GM21576 (cell line): Measurements from ENCODE around the gene TPRA1.
"Not testable (repeated sequence)": the region's sequence is repeated elsewhere in the genome, so short reads cannot be mapped to it uniquely, and the experiment has no call there.

ENCODE experiments used
- ATAC-seq: cut with Tn5 transposase; IDR thresholded peaks from one replicate; pipeline ENCODE4 v1.9.1; 2021; ENCODE audit warnings: mild to moderate bottlenecking, moderate library complexity; ENCODE audit not compliant: unreplicated experiment

The TPRA1 gene

DNA sequence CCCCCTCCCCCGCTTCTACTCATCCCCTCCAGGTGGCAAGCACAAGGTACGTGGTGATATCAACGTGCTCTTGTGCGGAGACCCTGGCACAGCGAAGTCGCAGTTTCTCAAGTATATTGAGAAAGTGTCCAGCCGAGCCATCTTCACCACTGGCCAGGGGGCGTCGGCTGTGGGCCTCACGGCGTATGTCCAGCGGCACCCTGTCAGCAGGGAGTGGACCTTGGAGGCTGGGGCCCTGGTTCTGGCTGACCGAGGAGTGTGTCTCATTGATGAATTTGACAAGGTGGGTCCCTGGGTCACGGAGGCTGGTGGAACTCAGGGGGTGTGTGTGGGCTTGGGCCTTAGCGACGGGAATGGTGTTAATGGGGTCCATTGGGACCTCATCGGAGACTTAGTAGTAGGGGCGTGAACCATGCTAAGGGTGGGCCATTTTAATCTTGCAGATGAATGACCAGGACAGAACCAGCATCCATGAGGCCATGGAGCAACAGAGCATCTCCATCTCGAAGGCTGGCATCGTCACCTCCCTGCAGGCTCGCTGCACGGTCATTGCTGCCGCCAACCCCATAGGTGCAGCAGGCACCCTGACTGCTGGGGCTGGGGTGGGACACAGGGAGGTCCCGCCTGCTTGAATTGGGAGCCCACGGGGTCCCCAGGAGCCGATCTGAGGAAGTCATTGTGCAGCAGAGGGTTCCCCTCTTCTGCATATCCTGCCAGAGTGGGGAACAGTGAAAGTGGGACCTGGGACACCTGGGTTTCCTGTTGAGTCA is 26.5 kb upstream of the TPRA1 start:
- no peak for ATAC-seq

GRCh38 chr3:127615631-127616305 is 25.2 kb upstream of the TPRA1 start:
- ATAC-seq = no peak

DNA sequence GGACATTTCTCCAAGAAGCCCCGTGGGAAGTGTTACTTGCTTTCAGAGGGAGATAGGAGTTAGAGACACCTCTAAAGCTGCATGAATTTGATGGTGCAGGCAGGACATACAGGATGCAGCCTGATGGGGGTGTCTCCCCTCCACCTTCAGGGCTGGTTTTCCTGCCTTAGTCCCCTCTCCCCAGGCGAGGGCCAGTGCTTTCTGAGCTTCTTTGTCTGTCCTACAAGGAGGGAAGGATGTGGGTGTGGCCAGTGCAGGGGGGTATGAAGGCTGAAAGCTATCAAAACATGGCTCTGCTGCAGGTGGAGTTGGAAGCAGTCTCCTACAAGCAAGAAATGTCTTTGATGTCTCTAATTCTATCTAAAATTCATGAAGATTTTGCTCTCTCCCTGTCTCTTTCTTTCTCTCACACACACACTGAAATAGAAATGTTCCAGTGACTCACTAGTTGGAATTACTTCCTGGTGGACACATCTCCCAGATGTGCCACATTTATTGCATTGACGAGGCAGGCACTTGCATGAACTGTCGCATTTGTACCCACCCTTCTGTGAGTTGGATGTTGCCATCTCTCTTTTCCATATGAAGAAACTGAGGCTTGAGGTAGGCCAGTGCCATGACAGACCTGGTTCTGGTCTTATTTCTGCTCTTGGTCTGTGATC is 24.5 kb upstream of the TPRA1 start:
- ATAC-seq = no peak

- ATAC-seq = no peak
Measured at GRCh38 chr3:127613406-127613805, 22.9 kb upstream of the TPRA1 start.

DNA sequence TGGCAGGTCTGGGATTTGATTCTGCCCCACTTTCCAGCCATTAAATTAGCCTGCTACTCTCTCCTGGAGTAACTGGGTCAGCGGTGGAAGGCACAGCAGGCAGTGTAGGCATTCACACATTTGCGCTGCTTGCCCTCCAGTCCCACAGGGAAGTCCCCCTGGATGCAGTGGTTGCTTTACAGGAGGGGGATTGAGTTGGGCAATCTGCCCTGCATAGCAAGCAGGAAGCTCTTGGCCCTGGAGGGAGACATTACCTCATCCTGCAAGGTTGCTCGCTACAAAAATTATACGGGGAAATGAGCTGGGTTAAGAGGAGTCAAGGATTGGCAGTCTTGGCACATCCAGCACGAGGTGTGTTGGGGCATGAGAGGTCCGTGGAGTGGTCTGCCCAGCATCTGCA is 22.4 kb upstream of the TPRA1 start:
- ATAC-seq = no peak

DNA sequence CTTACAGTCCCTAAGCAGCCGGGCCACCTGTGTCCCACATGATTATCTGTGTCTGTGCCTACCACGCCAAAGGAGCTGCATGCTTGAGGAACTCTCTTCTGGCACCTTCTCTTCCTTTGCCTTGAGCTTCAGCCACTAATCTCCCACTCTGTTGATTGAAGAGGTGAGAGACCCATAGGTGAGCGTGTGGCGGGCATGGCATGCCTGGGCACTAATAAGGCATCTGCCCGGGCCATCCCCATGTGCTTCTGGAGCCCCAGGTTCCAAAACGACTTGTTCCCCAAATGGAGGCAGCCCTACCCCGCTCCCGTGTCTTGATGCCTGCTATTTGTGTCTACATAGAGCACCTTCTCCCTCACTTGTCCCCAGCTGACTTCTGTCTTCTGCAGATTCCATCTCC is 20.7 kb upstream of the TPRA1 start:
- no peak for ATAC-seq

- ATAC-seq = no peak
Measured at GRCh38 chr3:127610105-127610504, 19.6 kb upstream of the TPRA1 start.

- no peak for ATAC-seq
Measured at GRCh38 chr3:127608362-127608718, 17.8 kb upstream of the TPRA1 start.

DNA sequence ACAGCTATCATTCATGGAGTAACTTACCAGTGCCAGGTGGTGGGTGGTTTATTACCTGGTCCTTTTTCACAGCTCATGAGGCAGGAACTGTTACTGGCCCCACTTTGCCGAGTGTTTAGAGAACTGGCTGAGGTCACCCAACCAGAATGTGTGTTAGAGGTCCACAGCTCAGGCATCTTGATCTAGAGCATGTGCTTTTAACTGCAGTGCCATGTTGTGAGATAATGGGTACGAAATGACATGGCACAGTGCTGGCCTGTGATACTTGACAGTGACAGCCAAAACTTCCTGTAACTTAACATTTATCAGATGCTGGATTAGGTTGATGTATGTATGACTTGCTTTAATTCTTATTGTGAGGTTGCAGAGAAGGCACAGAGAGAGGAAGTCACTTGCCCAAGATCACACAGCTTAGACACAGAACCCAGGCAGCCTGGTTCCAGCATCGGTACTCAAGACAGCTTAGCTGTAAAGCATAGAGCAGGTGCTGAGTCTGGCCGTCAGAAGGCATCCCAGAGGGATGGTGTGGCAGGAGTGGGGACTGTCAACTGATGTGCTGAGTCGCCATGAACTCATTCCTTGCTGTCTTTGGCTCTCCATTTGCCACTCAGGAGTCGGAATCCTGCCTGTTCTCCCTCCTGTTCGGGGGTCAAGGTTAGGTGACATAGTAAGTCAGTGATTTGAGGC is 17.3 kb upstream of the TPRA1 start:
- ATAC-seq = no peak

- no peak for ATAC-seq
Measured at GRCh38 chr3:127606981-127607595, 16.6 kb upstream of the TPRA1 start.

- ATAC-seq = no peak
Measured at GRCh38 chr3:127606086-127606805, 15.7 kb upstream of the TPRA1 start.

DNA sequence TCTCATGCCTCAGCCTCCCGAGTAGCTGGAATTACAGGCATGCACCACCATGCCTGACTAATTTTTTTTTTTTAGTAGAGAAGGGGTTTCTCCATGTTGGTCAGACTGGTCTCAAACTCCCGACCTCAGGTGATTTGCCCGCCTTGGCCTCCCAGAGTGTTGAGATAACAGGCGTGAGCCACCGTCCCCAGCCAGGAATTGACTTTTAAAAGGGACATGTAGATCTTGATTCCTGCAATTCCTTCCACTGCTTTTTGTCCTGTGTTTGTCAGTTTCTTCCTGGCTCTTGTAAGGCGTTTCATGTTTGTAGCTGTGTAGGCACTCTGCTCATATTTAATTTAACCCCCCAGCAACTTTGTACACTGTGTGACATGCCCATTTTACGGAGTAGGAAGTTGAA is 15.0 kb upstream of the TPRA1 start:
- not testable (repeated sequence) for ATAC-seq

- ATAC-seq = no peak
Measured at GRCh38 chr3:127604546-127605165, 14.1 kb upstream of the TPRA1 start.

GRCh38 chr3:127604035-127604434 is 13.5 kb upstream of the TPRA1 start:
- no peak for ATAC-seq

- no peak for ATAC-seq
Measured at GRCh38 chr3:127600749-127601456, 10.4 kb upstream of the TPRA1 start.

GRCh38 chr3:127598841-127599570 is 8.5 kb upstream of the TPRA1 start:
- ATAC-seq = no peak

GRCh38 chr3:127597020-127597771 is 6.7 kb upstream of the TPRA1 start:
- ATAC-seq = no peak

DNA sequence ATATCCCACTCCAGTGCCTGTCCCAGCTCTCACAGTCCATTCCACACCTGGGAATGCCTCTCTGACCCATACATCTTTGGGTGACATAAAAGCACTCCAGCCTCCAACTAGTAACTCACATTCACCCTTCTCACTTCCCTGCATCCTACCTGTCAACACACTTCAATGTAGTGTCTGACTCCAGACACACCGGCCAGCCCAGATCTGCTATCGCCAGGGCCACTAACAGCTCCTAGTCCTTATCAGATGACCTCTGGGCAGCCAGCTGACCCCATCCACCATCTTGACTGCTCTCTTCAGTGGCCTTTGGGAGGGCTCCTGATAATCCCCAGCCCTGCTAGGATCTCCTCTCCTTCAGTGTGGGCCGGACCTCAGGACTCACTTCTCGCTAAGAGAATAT is 4.8 kb upstream of the TPRA1 start:
- no peak for ATAC-seq
